Measurements from ENCODE around the gene TMIGD1. TPM values are rescaled to one million over a fixed set of nuclear protein-coding genes. Genes with fewer than 3 reads are reported as not detected.

Gene TMIGD1
- total and polyA plus RNA-seq, 2 donors (not counting 3 experiments of a cell fraction or from before 2014, with no cell fraction given), result not detected

GRCh38 chr17:30292286-30292858 is 41.5 kb downstream of the TMIGD1 start:
- peak overlapping the region; percentile 23 to 86 (median 74) for H3K4me3 ChIP-seq (replicated peaks in 1 of 3; ENCODE audit: insufficient read depth in 1 of 3, low read depth in 1 of 3, low read length in 3 of 3)
- H3K4me2 ChIP-seq (ENCODE audit: insufficient read depth, low read length), result peak overlapping the region; percentile 91
- peaks cover 16% of the 10 kb centered on the region for H3K79me2 ChIP-seq (ENCODE audit: control insufficient read depth, insufficient read depth, low read length)
- no peak for TF ChIP-seq JUN (IDR thresholded peaks at IDR 0.05; ENCODE audit: borderline replicate concordance, insufficient read depth, insufficient read length, low read depth)
- no peak for TF ChIP-seq MAX (IDR thresholded peaks at IDR 0.05; ENCODE audit: insufficient read depth, insufficient read length)
- no peak for TF ChIP-seq EZH2 (IDR thresholded peaks at IDR 0.05; ENCODE audit: borderline replicate concordance, low read depth, low read length, severe bottlenecking)
- no peak for TF ChIP-seq CTCF (IDR thresholded peaks at IDR 0.05; ENCODE audit: extremely low read depth in 1 of 2, insufficient read depth in 1 of 2, low read depth in 1 of 2, low read length in 2 of 2)
- TF ChIP-seq FOS (IDR thresholded peaks at IDR 0.05; ENCODE audit: borderline replicate concordance, insufficient read depth, low read length), result no peak
- no peak for TF ChIP-seq POLR2A (IDR thresholded peaks at IDR 0.05; ENCODE audit: low read depth, low read length)
- no peak for TF ChIP-seq GATA2 (IDR thresholded peaks at IDR 0.05; ENCODE audit: insufficient read depth, insufficient read length, low read depth, low read length)
- TF ChIP-seq POLR2AphosphoS5 (IDR thresholded peaks at IDR 0.05; ENCODE audit: insufficient read depth, low read depth, low read length), result no peak
- TF ChIP-seq MYC (IDR thresholded peaks at IDR 0.05; ENCODE audit: low read depth, low read length), result no peak
- POLR2A ChIA-PET, result interaction anchor here (1.0 kb wide), 1 partner anchor 44 kb away, joined by 3 read pairs; no protein-coding TSS in a partner anchor
- peaks cover 0 to 2% of the 10 kb centered on the region in 2 experiments for H3K27me3 ChIP-seq (ENCODE audit: control insufficient read depth in 2 of 2, insufficient read depth in 2 of 2, low read length in 2 of 2)
- H2AFZ ChIP-seq (ENCODE audit: low read depth, low read length), result peak overlapping the region; percentile 98
- H3K9me1 ChIP-seq (replicated peaks; ENCODE audit: control insufficient read depth, extremely low read depth, insufficient read depth, low read length), result no peaks in the 10 kb centered on the region
- no peaks in the 10 kb centered on the region for H3K9me3 ChIP-seq (replicated peaks; ENCODE audit: control insufficient read depth, insufficient read depth, low read length)
- intact Hi-C loops (cut with micrococcal nuclease) (loop anchor here (2.0 kb wide), 1 partner anchor 44 kb away; no protein-coding TSS in a partner anchor), dilution Hi-C loops (cut with MboI; ENCODE audit: extremely low pct_ligation_motif_present, low sequenced_read_pairs) (no loop called here)
- peak overlapping the region; percentile 89 for H3K9ac ChIP-seq (replicated peaks; ENCODE audit: extremely low read depth, insufficient read depth, low read length)
- FAIRE-seq (no peak), DNase-seq (ENCODE audit: low read depth, low spot score) (no peak)
- H3K27ac ChIP-seq (ENCODE audit: insufficient read depth, low read depth, low read length), result peak overlapping the region; percentile 81
- CTCF ChIA-PET, result interaction anchor here (1.2 to 1.8 kb wide), 8 partner anchors 14 to 423 kb away, joined by 3 to 12 read pairs (median 5); partner anchors contain the start of gene GOSR1
- H4K20me1 ChIP-seq (replicated peaks; ENCODE audit: control insufficient read depth, extremely low read depth, insufficient read depth, low read length), result no peaks in the 10 kb centered on the region
- H3K4me1 ChIP-seq (ENCODE audit: control insufficient read depth, extremely low read depth, insufficient read depth, low read length), result peaks cover 15% of the 10 kb centered on the region
- H3K36me3 ChIP-seq (ENCODE audit: control insufficient read depth in 2 of 2, extremely low read depth in 1 of 2, insufficient read depth in 2 of 2, low read length in 2 of 2), result no peaks in the 10 kb centered on the region
- BruUV-seq (replicated peaks), result TSS peak; percentile 58
